Trophoblast cell (in vitro differentiated cells and primary cell): Measurements from ENCODE around the gene ENTPD1.

Experiments used
- DNase-seq, 2 donors: peaks; one replicate each; pipeline ENCODE4 v3.0.0-alpha.2; 2016
- H2AFZ ChIP-seq: 2 replicates; pipeline ENCODE4 v1.6.1; 2013; ENCODE audit warnings: low read length, moderate library complexity, mild to moderate bottlenecking; ENCODE audit not compliant: insufficient read depth, poor library complexity
- H2AK5ac ChIP-seq: 2 replicates; pipeline ENCODE4 v1.6.1; 2013; ENCODE audit warnings: mild to moderate bottlenecking, low read length
- H2BK120ac ChIP-seq: 2 replicates; pipeline ENCODE4 v1.6.1; 2013; ENCODE audit warnings: low read length, mild to moderate bottlenecking, moderate library complexity; ENCODE audit not compliant: insufficient read depth, poor library complexity
- H2BK12ac ChIP-seq: 2 replicates; pipeline ENCODE4 v1.6.1; 2013; ENCODE audit warnings: mild to moderate bottlenecking, low read length, moderate library complexity
- H2BK5ac ChIP-seq: 2 replicates; pipeline ENCODE4 v1.6.1; 2013; ENCODE audit warnings: low read length, low read depth, moderate library complexity, mild to moderate bottlenecking; ENCODE audit not compliant: poor library complexity
- H3K14ac ChIP-seq: 2 replicates; pipeline ENCODE4 v1.6.1; 2013; ENCODE audit warnings: mild to moderate bottlenecking, low read length
- H3K18ac ChIP-seq: 2 replicates; pipeline ENCODE4 v1.6.1; 2013; ENCODE audit warnings: mild to moderate bottlenecking, low read length
- H3K23ac ChIP-seq: 2 replicates; pipeline ENCODE4 v1.6.1; 2013; ENCODE audit warnings: low read length
- H3K27ac ChIP-seq: 2 replicates; pipeline ENCODE4 v1.5.1; 2013; ENCODE audit warnings: low read depth, mild to moderate bottlenecking, inconsistent platforms, low read length, moderate library complexity
- H3K27me3 ChIP-seq: 2 replicates; pipeline ENCODE4 v1.6.1; 2013; ENCODE audit warnings: inconsistent platforms, mild to moderate bottlenecking, low read length, moderate library complexity; ENCODE audit not compliant: insufficient read depth
- H3K36me3 ChIP-seq, 2 experiments: 1 replicate in 1 of 2; 2 replicates in 1 of 2; pipeline ENCODE4 v1.6.1; 2013; ENCODE audit warnings: low read length in 2 of 2, mild to moderate bottlenecking in 2 of 2, moderate library complexity in 1 of 2; ENCODE audit not compliant: insufficient read depth in 2 of 2, control insufficient read depth in 1 of 2
- H3K4ac ChIP-seq: 2 replicates; pipeline ENCODE4 v1.6.1; 2013; ENCODE audit warnings: low read depth, mild to moderate bottlenecking, low read length, moderate library complexity
- H3K4me1 ChIP-seq, 2 experiments: 1 replicate in 1 of 2; 2 replicates in 1 of 2; pipeline ENCODE4 v1.6.1; 2013; ENCODE audit warnings: low read length in 2 of 2, mild to moderate bottlenecking in 2 of 2, moderate library complexity in 1 of 2; ENCODE audit not compliant: insufficient read depth in 2 of 2, control insufficient read depth in 1 of 2
- H3K4me2 ChIP-seq: 2 replicates; pipeline ENCODE4 v1.6.1; 2013; ENCODE audit warnings: inconsistent platforms, mild to moderate bottlenecking, low read length, moderate library complexity
- H3K4me3 ChIP-seq: 2 replicates; pipeline ENCODE4 v1.5.1; 2013; ENCODE audit warnings: mild to moderate bottlenecking, low read depth, low read length, inconsistent platforms
- H3K79me1 ChIP-seq: one replicate; pipeline ENCODE4 v1.6.1; 2013; ENCODE audit warnings: low read length
- H3K79me2 ChIP-seq: 2 replicates; pipeline ENCODE4 v1.6.1; 2013; ENCODE audit warnings: low read length, mild to moderate bottlenecking; ENCODE audit not compliant: control insufficient read depth, insufficient read depth, poor library complexity
- H3K9ac ChIP-seq: 2 replicates; pipeline ENCODE4 v1.6.1; 2013; ENCODE audit warnings: mild to moderate bottlenecking, low read length
- H3K9me3 ChIP-seq: 2 replicates; pipeline ENCODE4 v1.6.1; 2013; ENCODE audit warnings: low read depth, mild to moderate bottlenecking, control low read depth, inconsistent platforms, low read length; ENCODE audit not compliant: insufficient read depth
- H4K12ac ChIP-seq: 2 replicates; pipeline ENCODE4 v1.6.1; 2013; ENCODE audit warnings: low read depth, mild to moderate bottlenecking, low read length, moderate library complexity
- H4K8ac ChIP-seq: 2 replicates; pipeline ENCODE4 v1.6.1; 2013; ENCODE audit warnings: low read depth, mild to moderate bottlenecking, low read length, moderate library complexity
- H4K91ac ChIP-seq: one replicate; pipeline ENCODE4 v1.6.1; 2013; ENCODE audit warnings: low read depth, mild to moderate bottlenecking, low read length, moderate library complexity
- WGBS: extraction: QIAGEN DNeasy Blood & Tissue Kit; methylation state at CpG from one replicate; pipeline ENCODE4 v1.1.7; 2013; ENCODE audit warnings: missing lambda C conversion rate; ENCODE audit not compliant: insufficient read length, insufficient coverage; ENCODE audit errors: extremely low coverage; 5-methylcytosine and 5-hydroxymethylcytosine counted together

ENTPD1 gene

GRCh38 chr10:95861386-95861785 lies 105.4 kb downstream of the ENTPD1 start:
- H3K9ac ChIP-seq = no peak overlapping the region
- no peaks in the 10 kb centered on the region for H3K27me3 ChIP-seq
- H3K4me1 ChIP-seq = no peaks in the 10 kb centered on the region
- no peak overlapping the region for H2AFZ ChIP-seq
- no peak overlapping the region for H4K8ac ChIP-seq
- no peaks in the 10 kb centered on the region for H3K79me1 ChIP-seq
- no peak overlapping the region for H3K18ac ChIP-seq
- H2BK5ac ChIP-seq = no peak overlapping the region
- H3K23ac ChIP-seq = no peak overlapping the region
- H2BK120ac ChIP-seq = no peak overlapping the region
- no peak overlapping the region for H2BK12ac ChIP-seq
- H3K4me3 ChIP-seq = no peak overlapping the region
- H4K12ac ChIP-seq = no peak overlapping the region
- H3K4me2 ChIP-seq = no peak overlapping the region
- H2AK5ac ChIP-seq = no peak overlapping the region
- no CpG with 5 or more reads among the region's 2 CpGs for WGBS
- no peaks in the 10 kb centered on the region for H3K9me3 ChIP-seq
- no peaks in the 10 kb centered on the region for H3K36me3 ChIP-seq
- no peaks in the 10 kb centered on the region for H3K79me2 ChIP-seq
- peak; percentile 33 to 66 for DNase-seq
- H4K91ac ChIP-seq = no peak overlapping the region
- no peak overlapping the region for H3K27ac ChIP-seq
- no peak overlapping the region for H3K4ac ChIP-seq
- no peak overlapping the region for H3K14ac ChIP-seq

GRCh38 chr10:95864906-95865813 lies 109.2 kb downstream of the ENTPD1 start:
- Histone ChIP-seq H3K9ac (no peak overlapping the region), H3K4me3 (no peak overlapping the region), H3K27ac (no peak overlapping the region), H2BK5ac (no peak overlapping the region), H3K23ac (no peak overlapping the region), H2AFZ (no peak overlapping the region), H2BK12ac (no peak overlapping the region), H3K4ac (no peak overlapping the region), H3K4me2 (no peak overlapping the region), H4K8ac (no peak overlapping the region), H3K4me1 (no peaks in the 10 kb centered on the region), H3K27me3 (no peaks in the 10 kb centered on the region), H3K36me3 (no peaks in the 10 kb centered on the region), H3K79me1 (no peaks in the 10 kb centered on the region), H2BK120ac (no peak overlapping the region), H4K12ac (no peak overlapping the region), H3K79me2 (no peaks in the 10 kb centered on the region), H3K14ac (no peak overlapping the region), H3K18ac (no peak overlapping the region), H2AK5ac (no peak overlapping the region), H3K9me3 (no peaks in the 10 kb centered on the region), H4K91ac (no peak overlapping the region)
- WGBS = no CpG with 5 or more reads among the region's 7 CpGs
- peak; percentile 23 to 70 for DNase-seq

GRCh38 chr10:95865814-95866466 lies 110.0 kb downstream of the ENTPD1 start:
- no peaks in the 10 kb centered on the region for H3K36me3 ChIP-seq
- H3K9ac ChIP-seq = no peak overlapping the region
- H3K18ac ChIP-seq = no peak overlapping the region
- no peaks in the 10 kb centered on the region for H3K79me1 ChIP-seq
- H2BK12ac ChIP-seq = no peak overlapping the region
- no peaks in the 10 kb centered on the region for H3K4me1 ChIP-seq
- no peak overlapping the region for H4K12ac ChIP-seq
- H2AFZ ChIP-seq = no peak overlapping the region
- no peak overlapping the region for H3K14ac ChIP-seq
- no peak overlapping the region for H3K27ac ChIP-seq
- H4K8ac ChIP-seq = no peak overlapping the region
- no peaks in the 10 kb centered on the region for H3K79me2 ChIP-seq
- DNase-seq = peak; percentile 9 to 60
- H3K9me3 ChIP-seq = no peaks in the 10 kb centered on the region
- H3K4ac ChIP-seq = no peak overlapping the region
- H3K27me3 ChIP-seq = no peaks in the 10 kb centered on the region
- no peak overlapping the region for H2AK5ac ChIP-seq
- no peak overlapping the region for H2BK5ac ChIP-seq
- no CpG with 5 or more reads among the region's 6 CpGs for WGBS
- H3K23ac ChIP-seq = no peak overlapping the region
- H3K4me3 ChIP-seq = no peak overlapping the region
- no peak overlapping the region for H2BK120ac ChIP-seq
- no peak overlapping the region for H4K91ac ChIP-seq
- H3K4me2 ChIP-seq = no peak overlapping the region

GRCh38 chr10:95866467-95866842 lies 110.5 kb downstream of the ENTPD1 start:
- no CpG with 5 or more reads among the region's 2 CpGs for WGBS
- no peaks in the 10 kb centered on the region for H3K4me1 ChIP-seq

More at GRCh38 chr10:95866467-95866842, 110.5 kb downstream of the ENTPD1 start:
- no peak overlapping the region for H3K18ac ChIP-seq
- no peaks in the 10 kb centered on the region for H3K36me3 ChIP-seq
- no peak overlapping the region for H2AK5ac ChIP-seq
- H2BK120ac ChIP-seq = no peak overlapping the region
- no peak overlapping the region for H3K4me3 ChIP-seq
- H3K9ac ChIP-seq = no peak overlapping the region
- H3K14ac ChIP-seq = no peak overlapping the region
- H4K91ac ChIP-seq = no peak overlapping the region
- no peak overlapping the region for H3K4ac ChIP-seq
- H3K79me2 ChIP-seq = no peaks in the 10 kb centered on the region
- H2BK5ac ChIP-seq = no peak overlapping the region
- H3K79me1 ChIP-seq = no peaks in the 10 kb centered on the region
- no peak overlapping the region for H2BK12ac ChIP-seq
- no peak overlapping the region for H3K23ac ChIP-seq
- no peaks in the 10 kb centered on the region for H3K9me3 ChIP-seq
- H2AFZ ChIP-seq = no peak overlapping the region
- no peak overlapping the region for H4K8ac ChIP-seq
- peak in 1 of 2 donors; percentile 7 for DNase-seq
- no peaks in the 10 kb centered on the region for H3K27me3 ChIP-seq
- no peak overlapping the region for H3K4me2 ChIP-seq
- no peak overlapping the region for H3K27ac ChIP-seq
- H4K12ac ChIP-seq = no peak overlapping the region
